Pancreas (tissue), 10 donors: ENCODE data around the gene MYEF2. TPM values are rescaled to one million over a fixed set of nuclear protein-coding genes. Genes with fewer than 3 reads are reported as not detected.
A peak's percentile ranks its signal among the peaks of the same experiment; 100 is the strongest.

ENCODE experiments used
- ATAC-seq, 4 donors: fragments of 200-7000 bp; cut with Tn5 transposase; one replicate each; pipeline versions ENCODE4 v1.8.0 to v1.9.1; 2020; ENCODE audit warnings: mild to moderate bottlenecking in 4 of 4, moderate library complexity in 4 of 4
- DNase-seq, 6 donors: peaks; one replicate each; pipeline ENCODE4 v3.0.0-alpha.2; 2020
- FAIRE-seq: peaks from 2 replicates; lab custom pipeline; 2012; peaks lifted over from hg19 to GRCh38; lab: Jason Lieb, UNC
- H3K27ac ChIP-seq, 4 donors: fragments of 200-600 bp; sonication (generic); 1 replicate in 3 of 4; 2 replicates in 1 of 4; pipeline versions ENCODE4 v1.5.0 to v1.8.0; 2020
- H3K27me3 ChIP-seq, 4 donors: fragments of 200-600 bp; one replicate each; pipeline ENCODE4 v1.8.0; 2021
- H3K36me3 ChIP-seq, 3 donors: fragments of 200-600 bp; sonication (generic) in 1 of 3; one replicate each; pipeline versions ENCODE4 v1.5.0 to v1.8.0; 2020 to 2021
- H3K4me1 ChIP-seq, 3 donors: fragments of 200-600 bp; one replicate each; pipeline ENCODE4 v1.8.0; 2021
- H3K4me3 ChIP-seq, 4 donors: fragments of 200-600 bp; sonication (generic) in 2 of 4; one replicate each; pipeline versions ENCODE4 v1.5.0 to v1.8.0; 2020 to 2021
- H3K9me3 ChIP-seq, 4 donors: fragments of 200-600 bp; one replicate each; pipeline ENCODE4 v1.8.0; 2021
- WGBS, 2 donors: extraction: QIAGEN DNeasy Blood & Tissue Kit; methylation state at CpG; one replicate each; pipeline ENCODE4 v1.1.7; 2013; 5-methylcytosine and 5-hydroxymethylcytosine counted together
- intact Hi-C, 3 donors: fragments of 100-400 bp; cut with DNase I; formaldehyde crosslinking; loops; one replicate each; pipeline versions ENCODE4 v1.11.1 to v1.14.2; 2022
- polyA plus RNA-seq, 2 donors: library from polyadenylated mRNA; stranded (reverse); fragments of 200-250 nt; gene quantifications; one replicate each; pipeline ENCODE4 v1.2.3, GENCODE V29; 2013
- total RNA-seq, 6 donors: library from RNA; stranded (reverse); fragmentation: NEBNext Ultra II Directional in 4 of 6; extraction: Animal tissue kit (Norgen Biotek cat#: 25700) in 4 of 6; gene quantifications; one replicate each; pipeline versions ENCODE4 v1.2.1 to v1.2.4, GENCODE V29; 2021 to 2023
- TF ChIP-seq, protein P1 (sequence below), 4 donors: fragments of 200-600 bp; sonication (generic) in 3 of 4; IDR thresholded peaks; one replicate each; pipeline versions ENCODE4 v1.5.0 to v1.8.0; 2021; ENCODE audit warnings: antibody characterized with exemption in 4 of 4
- donor health status: healthy with polysubstance abuse.
- donor health status: DM: no; HTN: no; CAD: no; lungs with moderate emphysema.
- donor health status: DM: no; HTN: no; CAD: no.
- donor health status: control.
- donor health status: control.
- donor health status: Bipolar disorder and iron deficiency.
- donor health status: DM: yes; HTN: yes; CAD: no.
- donor health status: DM: no; HTN: no; CAD: no.
- donor health status: DM: no; HTN: no; CAD: no.
- donor health status: DM: yes; HTN: yes; CAD: no.

Gene MYEF2
- total and polyA plus RNA-seq, 8 donors = 10.5 to 28.0 (median 15.3) TPM

DNA sequence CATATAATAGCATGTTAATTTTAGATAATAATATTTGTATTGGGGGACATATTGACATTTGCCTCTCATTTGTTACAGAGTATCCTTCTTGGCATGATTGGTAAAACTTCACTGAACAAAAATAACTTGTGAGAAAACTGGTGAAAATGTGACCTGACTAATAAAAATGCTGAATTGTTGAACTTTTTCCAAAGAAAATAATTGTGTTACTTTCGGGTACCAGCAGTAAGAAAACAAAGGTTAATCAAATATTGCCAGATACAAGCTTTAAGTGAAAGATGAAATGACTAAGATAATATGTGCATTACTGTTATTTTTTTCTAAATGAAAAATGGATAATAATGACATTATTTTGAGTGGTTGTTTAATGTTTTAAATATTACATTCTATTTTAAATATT, 43.2 kb upstream of the MYEF2 start:
- no peak for DNase-seq
- Histone ChIP-seq H3K4me1 (no peaks in the 10 kb centered on the region), H3K4me3 (no peak overlapping the region), H3K27ac (no peak overlapping the region), H3K27me3 (no peaks in the 10 kb centered on the region), H3K36me3 (no peaks in the 10 kb centered on the region), H3K9me3 (no peaks in the 10 kb centered on the region)
- no peak for FAIRE-seq
- TF ChIP-seq, protein P1, sequence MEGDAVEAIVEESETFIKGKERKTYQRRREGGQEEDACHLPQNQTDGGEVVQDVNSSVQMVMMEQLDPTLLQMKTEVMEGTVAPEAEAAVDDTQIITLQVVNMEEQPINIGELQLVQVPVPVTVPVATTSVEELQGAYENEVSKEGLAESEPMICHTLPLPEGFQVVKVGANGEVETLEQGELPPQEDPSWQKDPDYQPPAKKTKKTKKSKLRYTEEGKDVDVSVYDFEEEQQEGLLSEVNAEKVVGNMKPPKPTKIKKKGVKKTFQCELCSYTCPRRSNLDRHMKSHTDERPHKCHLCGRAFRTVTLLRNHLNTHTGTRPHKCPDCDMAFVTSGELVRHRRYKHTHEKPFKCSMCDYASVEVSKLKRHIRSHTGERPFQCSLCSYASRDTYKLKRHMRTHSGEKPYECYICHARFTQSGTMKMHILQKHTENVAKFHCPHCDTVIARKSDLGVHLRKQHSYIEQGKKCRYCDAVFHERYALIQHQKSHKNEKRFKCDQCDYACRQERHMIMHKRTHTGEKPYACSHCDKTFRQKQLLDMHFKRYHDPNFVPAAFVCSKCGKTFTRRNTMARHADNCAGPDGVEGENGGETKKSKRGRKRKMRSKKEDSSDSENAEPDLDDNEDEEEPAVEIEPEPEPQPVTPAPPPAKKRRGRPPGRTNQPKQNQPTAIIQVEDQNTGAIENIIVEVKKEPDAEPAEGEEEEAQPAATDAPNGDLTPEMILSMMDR (IDR thresholded peaks at IDR 0.05) = no peak
- intact Hi-C loops = no loop called here
- 14 to 17% methylated on average over 1 of the region's 1 CpG for WGBS, 2 donors
- no peak for ATAC-seq

DNA sequence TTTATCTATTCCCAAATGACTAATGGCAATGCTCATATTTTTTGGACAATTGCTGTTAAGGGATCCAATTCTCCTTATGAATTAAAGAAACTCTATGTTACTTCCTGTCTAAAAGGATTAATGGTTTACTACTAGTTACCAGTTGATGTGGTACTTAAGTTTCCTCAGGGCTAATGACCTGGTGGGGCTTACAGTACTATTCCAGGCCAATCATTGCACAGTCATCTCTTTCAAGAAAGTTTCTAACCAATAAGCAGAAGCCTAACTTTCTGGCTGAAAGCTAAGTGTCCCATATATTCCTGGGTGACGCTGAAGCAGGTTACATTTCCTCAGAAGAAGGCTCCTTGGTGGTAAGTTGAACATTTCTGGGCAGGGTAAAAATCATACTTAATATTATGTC, 27.9 kb upstream of the MYEF2 start, which contains the start of gene SLC12A1:
TSS of gene SLC12A1 (plus strand) at position 322 of the 400 bp plus-strand sequence. CDS start 1,418 bp downstream, outside the sequence.
- Histone ChIP-seq H3K9me3 (no peaks in the 10 kb centered on the region), H3K4me1 (no peaks in the 10 kb centered on the region), H3K36me3 (no peaks in the 10 kb centered on the region), H3K4me3 (no peak within 1 kb of the TSS), H3K27ac (no peak within 1 kb of the TSS), H3K27me3 (no peaks in the 10 kb centered on the region)
- intact Hi-C loops = loop anchor here in 1 of 3 donors (10.0 kb wide), 1 partner anchor 59 kb away; no protein-coding TSS in a partner anchor
- FAIRE-seq = no peak
- no peak for ATAC-seq
- DNase-seq = no peak
- TF ChIP-seq, protein P1 (IDR thresholded peaks at IDR 0.05) = no peak
- WGBS, 2 donors = 87 to 91% methylated on average over 1 of the region's 1 CpG

DNA sequence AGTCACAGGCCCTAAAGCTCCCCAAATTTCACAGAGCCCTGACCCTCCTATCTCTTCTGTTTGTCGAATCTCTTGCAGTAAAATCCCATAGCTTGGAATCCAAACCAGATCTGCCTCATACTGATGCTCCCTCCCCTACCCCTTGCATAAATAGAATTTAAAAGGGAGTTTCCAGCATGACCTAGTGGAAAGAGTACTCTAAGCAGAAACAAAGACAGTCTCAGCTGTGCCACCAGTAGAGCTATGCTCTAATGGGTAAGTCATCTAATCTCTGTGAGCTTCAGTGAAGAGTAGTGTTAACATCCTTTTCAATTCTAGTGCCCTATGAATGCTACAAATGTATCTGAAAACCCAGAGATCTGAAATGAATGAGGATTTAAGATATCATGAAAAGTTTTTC, 24.0 kb upstream of the MYEF2 start:
- ATAC-seq = no peak
- Histone ChIP-seq H3K9me3 (no peaks in the 10 kb centered on the region), H3K27ac (no peak overlapping the region), H3K4me1 (no peaks in the 10 kb centered on the region), H3K36me3 (no peaks in the 10 kb centered on the region), H3K27me3 (peaks cover 0 to 4% (median 0%) of the 10 kb centered on the region in 4 donors), H3K4me3 (no peak overlapping the region)
- intact Hi-C loops = loop anchor here in 1 of 3 donors (10.0 kb wide), 1 partner anchor 63 kb away; no protein-coding TSS in a partner anchor
- WGBS, 2 donors = 72 to 86% methylated on average over 1 of the region's 1 CpG
- no peak for DNase-seq
- FAIRE-seq = no peak
- TF ChIP-seq, protein P1 (IDR thresholded peaks at IDR 0.05) = no peak

DNA sequence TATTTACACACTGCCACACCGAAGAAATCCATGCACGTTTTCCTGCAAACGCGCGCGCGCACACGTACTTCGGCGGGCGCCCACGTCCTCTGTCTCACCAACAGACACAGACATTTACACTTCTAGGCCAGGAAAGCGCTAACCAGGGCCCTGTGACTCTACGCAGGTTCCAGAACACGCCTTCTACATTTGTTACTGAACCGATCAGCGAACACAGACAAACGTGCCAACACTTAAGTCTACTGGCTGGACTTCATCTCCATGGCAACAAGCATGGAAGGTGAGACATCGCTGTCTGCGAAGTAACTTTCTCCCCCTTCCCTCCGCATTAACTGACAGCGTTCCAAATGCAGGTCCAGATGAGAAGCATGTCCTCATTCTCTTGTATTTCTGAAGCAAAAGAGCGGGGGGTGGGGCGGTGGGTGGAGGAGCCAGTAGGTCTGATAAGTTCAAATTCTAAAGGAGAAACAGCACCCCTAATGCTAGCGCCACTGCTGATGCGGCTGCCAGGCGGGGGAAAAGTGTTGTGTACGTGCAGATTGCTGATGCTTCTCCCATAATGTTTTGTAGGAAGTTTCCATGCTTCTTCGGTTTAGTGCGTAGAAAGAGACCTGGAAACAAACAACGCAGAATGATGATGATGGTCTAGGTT, 13.6 kb upstream of the MYEF2 start, which contains the start of gene CTXN2:
TSS of gene CTXN2 (plus strand) at position 92 of the 652 bp plus-strand sequence. CDS start 9,636 bp downstream, outside the sequence.
- TF ChIP-seq, protein P1 (IDR thresholded peaks at IDR 0.05) = no peak
- ATAC-seq = peak in 3 of 4 donors; percentile 50 to 83 (median 75)
- WGBS, 2 donors = 6 to 8% methylated on average over 31 of the region's 31 CpGs

More for the DNA sequence above, 13.6 kb upstream of the MYEF2 start, which contains the start of gene CTXN2:
- FAIRE-seq (no peak), DNase-seq (no peak)
- peaks cover 0 to 2% (median 0%) of the 10 kb centered on the region in 3 donors for H3K4me1 ChIP-seq
- H3K4me3 ChIP-seq = peak within 1 kb of the TSS in 1 of 4 donors; percentile 19
- H3K36me3 ChIP-seq = no peaks in the 10 kb centered on the region
- H3K27ac ChIP-seq = no peak within 1 kb of the TSS
- intact Hi-C loops = no loop called here
- no peaks in the 10 kb centered on the region for H3K9me3 ChIP-seq
- H3K27me3 ChIP-seq = peaks cover 0 to 8% (median 2%) of the 10 kb centered on the region in 4 donors
